NCI-H345 treated with DMSO at 0.1 percent for 48 hours (cell line): Measurements from ENCODE around the gene SLC31A1.
"Not testable (repeated sequence)": the region's sequence is repeated elsewhere in the genome, so short reads cannot be mapped to it uniquely, and the experiment has no call there.

Experiments
- DNase-seq: peaks from one replicate; lab custom pipeline; 2025; ENCODE audit not compliant: unreplicated experiment; lab: John Stamatoyannopoulos, UW

Gene SLC31A1

DNA sequence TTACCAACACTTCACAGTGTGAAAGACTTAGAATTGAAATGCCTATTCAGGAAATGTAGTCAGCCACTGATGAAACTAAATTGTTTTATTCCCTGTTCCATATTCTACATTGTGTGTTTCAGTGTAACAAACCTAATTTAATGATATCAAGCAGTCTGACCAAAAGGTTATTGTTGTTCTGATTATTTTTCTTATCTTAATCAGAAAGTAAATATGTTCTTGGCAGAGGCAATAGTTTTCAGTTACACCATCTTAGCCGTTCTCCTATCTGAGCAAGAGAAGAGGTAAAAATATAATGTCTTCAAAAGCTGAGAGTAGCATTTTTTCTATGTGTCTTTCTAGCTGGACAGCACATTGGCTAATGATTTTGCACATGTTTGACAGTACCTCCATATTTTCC, 36.9 kb downstream of the SLC31A1 start:
- no peak for DNase-seq

DNA sequence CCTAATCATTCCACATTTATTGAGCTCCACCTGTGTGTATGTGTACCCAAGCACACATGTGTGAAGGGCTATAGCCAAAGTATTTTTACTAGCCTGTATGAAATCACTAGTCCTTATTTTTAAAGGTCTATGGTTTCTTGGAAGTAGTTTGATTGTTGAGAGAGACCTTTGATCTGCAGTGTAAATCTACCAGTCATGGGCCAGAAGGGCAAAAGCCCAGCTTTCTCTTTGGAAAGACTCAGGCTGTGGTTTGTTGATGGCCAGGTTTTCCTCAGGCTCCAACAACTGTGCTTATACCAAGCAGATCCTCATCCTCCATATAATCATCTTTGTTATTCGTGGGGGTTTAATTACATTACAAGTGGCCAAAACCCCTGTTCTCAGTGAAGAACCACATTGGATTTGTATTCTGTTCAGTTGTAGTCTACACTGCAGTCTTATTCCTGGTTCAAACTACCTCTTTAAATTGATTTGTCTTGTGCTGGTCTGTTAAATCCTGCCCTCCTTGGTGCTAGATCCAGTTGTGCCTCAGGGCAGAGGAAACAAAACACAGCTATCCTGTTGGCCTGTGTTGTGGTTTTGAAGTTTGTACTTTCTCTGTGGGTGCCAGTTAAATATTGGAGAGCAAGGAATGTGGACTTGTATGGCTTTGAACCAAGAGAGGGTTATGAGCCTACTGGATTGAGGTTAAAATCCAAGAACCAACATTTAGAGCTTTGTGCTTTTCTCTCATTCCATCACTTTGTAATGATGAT, 40.8 kb downstream of the SLC31A1 start:
- DNase-seq = no peak

DNA sequence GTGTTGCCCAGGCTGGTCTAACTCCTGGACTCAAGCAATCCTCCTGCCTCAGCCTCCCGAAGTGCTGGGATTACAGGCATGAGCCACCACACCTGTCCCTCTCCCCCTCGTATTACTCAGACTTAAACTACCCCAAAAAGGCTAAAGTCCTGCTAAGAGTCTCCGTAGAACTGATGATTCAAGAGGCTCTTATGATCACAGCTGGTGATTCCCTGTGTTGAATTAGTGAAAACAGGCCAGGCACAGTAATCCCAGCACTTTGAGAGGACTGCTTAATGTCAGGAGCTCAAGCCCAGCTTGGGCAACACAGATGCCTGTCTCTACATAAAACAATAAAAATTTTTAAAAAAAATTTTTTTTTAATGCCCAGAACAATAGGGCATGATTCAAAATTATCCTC, 44.8 kb downstream of the SLC31A1 start:
- DNase-seq = no peak

DNA sequence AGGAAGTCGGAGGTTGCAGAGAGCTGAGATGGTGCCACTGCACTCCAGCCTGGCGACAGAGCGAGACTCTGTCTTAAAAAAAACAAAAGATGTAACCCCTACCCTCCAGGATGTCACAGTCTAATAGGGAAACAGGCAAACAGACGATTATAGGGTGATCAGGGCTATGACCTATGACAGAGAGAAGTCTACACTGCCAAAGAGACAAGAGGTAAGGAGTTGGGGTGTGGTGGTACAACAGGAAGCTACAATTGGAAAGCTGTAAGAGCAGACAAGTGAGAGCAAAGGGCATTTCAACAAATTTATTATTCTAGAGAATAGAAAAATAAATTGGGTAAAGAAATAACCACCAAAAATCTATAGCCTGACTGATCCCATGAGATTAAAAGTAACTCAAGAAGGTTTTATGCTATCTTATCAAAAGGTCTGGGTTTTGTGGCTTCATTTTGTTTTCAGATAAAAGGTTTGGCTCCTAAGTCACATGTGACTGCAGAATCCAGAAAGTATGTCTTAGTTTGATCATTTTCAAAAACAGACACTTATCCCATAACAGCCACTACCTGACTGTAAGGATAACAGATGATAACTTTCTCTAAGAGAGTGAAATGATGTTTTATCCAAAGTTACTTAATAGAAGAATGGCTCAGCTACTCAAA, 46.7 kb downstream of the SLC31A1 start:
- DNase-seq = no peak

DNA sequence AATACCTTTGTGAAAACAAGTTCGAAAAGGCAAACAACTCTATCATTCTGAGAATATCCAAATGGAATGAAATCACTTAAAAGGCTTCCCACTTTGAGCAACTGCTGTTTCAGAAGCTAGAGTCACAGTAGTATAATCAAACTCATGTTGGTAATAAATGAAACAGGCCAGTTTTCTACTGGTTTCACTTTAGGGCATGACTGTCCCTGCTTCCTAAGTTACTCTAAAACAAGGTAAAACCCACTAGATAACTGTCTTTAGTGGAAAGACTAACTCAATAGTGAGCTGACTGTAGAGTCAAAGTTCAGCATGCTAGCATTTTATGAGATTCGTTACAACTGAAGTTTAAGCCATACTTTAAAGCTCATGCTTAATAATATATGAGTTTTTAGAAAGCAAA, 48.0 kb downstream of the SLC31A1 start:
- DNase-seq = no peak

DNA sequence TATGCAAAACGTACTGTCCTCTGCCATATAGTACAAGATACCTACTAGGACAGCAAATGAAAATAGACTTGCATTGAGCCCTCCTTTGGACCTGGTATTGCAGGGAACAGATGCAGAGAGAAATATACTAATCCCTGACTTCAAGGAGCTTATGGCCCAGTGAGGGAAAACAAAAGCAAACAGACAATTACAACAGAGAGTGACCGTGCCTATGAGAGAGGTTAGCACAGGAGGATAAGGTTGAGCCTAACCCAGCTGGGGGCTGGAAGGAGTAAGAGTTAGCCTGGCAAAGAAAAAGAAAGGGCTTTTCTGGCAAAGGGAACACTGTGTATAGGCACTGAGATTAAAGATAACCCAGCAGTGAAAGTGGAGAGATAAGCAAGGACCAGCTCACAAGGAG, 48.5 kb downstream of the SLC31A1 start:
- DNase-seq = no peak

DNA sequence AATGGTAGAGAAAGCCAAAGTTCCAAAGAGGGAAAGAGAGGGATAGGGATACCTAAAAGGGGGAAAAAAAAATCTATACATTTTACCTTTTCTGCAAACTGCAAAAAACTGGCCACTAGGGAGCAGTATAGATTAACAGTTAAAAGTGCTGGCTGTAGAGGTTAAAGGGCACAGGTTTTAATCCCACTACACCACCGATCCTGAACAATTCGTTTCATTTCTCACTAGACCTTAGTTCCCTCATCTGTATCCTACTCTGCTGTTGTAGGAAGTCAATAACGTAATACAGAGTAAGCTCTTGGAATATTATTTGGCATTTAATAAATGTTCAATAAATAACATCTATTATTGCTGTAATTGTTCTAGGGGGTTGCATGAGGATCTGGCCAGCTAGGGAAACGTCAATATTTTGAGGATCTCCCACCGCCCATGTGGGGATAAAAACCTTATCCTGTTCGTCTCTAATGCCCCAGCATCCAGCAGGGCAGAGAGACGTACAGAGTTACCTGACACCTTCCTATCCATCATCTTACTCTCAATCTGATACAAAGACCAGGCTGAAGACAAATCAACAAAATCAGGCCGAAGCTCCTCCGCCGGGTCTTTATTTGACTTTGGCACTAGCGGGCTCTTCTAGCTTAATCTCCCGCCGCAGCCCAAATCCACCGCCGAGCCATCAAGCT, 53.3 kb downstream of the SLC31A1 start:
- DNase-seq = peak; percentile 48

DNA sequence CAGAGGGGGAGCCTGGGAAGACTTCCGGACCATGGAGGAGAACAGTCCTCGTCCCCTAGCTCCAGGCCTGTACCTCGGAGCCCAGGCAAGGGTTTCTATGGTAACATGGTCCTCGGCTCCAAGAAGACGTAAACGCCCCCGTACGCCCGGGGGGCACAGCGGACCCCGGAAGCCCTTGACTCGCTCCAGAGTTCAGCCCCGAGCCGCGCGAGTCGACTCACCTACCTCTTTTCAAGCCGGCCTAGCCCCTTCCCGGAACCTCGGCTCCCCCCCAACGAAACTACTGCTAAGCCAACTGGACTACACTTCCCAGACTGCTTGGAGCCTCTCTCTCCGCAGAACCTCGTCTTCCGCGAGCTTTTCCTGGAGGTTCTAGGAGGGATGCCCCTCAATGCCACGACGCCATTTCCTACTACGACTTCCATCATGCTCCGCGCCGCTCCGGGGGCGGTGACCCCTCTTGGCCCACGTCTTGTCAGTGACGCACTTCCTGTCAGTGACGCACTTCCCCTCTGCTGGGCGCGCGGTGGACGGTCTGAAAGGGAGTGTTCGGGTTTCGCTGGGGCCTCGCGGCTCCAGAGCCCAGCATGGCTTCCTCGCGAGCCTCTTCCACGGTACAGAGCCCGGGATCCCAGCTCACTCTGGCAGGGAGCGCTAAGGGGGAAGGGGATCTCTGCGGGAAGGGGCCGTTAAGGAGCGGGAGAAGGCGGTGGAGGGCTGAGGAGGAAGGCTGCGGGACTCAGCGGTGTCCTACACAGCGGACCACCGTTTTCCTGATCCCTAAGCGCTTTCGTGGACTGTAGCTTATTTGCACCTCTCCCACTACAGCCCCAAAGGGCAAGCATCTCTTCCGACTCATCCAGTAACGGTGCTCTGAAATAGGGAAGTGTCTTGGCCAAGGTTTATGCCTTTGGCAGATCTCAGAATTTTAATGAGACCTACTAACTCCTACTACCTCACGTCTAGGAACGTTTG, 54.1 kb downstream of the SLC31A1 start, which contains the start of the genes CDC26 and PRPF4:
CDC26 (minus strand) TSS at position 416 of the 975 bp plus-strand sequence. CDS start 3,065 bp downstream, outside the sequence.
PRPF4 (plus strand) TSS at position 502 of the 975 bp plus-strand sequence; CDS start at position 588, 86 bp downstream.
- peak; percentile 96 for DNase-seq

DNA sequence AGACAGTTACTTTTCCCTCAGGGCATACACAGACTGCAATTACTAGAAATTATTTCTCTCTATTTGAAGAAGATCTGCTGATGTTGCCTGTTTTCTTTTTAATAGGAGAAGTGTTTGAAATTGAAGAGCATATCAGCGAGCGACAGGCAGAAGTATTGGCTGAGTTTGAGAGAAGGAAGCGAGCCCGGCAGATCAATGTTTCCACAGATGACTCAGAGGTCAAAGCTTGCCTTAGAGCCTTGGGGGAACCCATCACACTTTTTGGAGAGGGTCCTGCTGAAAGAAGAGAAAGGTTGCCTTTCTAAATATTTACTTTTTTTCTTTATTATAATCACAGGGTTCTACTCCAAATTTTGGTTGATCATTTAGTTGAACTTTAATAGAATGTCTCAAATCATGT, 57.5 kb downstream of the SLC31A1 start:
- no peak for DNase-seq

DNA sequence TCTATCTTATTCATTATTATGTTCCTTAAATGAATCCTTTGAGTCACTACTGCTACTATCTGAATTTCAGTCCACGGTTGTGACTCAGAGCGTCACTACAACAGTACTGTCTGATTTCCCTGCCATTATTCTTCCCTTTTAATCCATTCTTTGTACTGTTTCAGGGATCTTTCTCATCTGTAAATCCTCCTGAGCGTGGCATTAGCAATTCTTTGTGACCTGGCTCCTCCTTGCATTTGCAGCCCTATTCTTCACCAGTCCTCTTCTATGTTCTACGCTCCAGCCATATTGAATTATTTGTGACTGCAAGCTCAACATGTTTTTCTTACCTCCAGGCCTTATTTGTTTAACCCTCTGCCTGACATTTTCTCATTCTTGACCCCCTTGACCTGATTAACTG, 60.0 kb downstream of the SLC31A1 start:
- DNase-seq = no peak

DNA sequence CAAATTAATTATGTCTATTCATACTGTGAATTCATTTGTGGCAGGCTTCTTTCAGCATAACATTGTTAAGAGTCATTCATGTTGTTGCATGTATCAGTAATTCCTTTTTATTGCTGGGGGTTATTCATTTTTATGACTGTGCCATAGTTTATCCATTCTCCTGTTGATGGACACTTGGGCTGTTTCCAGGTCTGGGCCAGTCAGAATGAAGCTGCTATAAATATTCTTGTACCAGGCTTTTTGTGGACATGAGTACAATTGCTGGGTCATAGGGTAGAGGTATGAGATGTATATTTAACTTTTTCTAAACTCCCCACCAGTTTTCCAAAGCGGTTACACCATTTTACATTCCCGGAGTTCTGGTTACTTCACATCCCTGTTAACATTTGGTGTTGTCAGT, 67.7 kb downstream of the SLC31A1 start:
- no peak for DNase-seq

DNA sequence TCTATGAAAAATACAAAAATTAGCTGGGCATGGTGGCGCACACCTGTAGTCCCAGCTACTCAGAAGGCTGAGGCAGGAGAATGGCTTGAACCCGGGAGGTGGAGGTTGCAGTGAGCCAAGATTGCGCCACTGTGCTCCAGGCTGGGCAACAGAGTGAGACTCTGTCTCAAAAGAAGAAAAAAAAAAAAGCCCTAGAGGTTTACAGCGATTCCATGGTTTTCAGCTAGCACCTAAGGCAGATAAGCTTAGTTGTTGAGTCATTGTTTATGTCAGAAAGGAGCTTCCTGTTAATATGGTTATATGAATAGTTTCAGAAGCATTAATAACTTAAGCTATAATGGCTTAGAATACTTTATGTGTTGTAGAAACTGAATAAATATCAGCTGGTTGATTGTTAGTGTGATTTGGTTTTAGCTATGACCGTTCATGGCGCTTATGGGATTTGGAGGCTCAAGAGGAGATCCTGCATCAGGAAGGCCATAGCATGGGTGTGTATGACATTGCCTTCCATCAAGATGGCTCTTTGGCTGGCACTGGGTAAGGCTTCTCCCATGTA, 68.8 kb downstream of the SLC31A1 start:
- DNase-seq = no peak

DNA sequence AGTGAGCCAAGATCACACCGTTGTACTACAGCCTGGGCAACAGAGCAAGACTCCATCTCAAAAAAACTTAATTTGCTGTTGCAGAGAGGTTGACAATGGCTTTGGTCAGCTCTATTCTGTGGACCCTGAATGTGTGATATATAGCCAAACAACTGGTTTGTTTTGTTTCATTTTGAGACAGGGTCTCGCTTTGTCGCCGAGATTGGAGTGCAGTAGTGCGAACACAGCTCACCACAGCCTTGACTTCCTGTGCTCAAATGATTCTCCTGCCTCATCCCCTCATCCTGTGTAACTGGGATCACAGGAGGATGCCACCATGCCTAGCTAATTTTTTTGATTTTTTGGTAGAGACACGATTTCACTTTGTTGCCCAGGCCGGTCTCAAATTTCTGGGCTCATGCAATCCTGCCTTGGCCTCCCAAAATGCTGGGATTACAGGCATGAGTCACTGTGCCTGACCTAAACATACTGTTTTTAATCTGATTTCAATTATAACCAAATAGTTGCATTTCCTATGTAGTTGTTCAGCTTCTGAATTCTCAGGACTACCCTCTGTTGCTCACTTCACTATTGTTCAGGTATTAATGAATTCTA, 72.0 kb downstream of the SLC31A1 start:
- DNase-seq = no peak

DNA sequence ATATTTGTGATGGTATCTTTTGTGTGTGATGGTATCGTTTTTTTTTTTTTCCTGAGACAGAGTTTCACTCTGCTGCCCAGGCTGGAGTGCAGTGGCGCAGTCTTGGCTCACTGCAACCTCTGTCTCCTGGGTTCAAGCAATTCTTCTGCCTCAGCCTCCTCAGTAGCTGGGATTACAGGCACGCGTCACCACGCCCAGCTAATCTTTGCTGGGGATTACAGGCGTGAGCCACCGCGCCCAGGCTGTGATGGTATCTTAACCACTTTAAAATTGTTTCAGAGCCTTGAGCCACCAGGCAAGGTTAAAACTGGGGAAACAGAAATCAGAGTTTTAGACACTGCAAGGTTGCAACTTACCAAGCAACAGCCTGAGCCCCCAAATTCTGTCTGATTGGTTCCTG, 74.9 kb downstream of the SLC31A1 start:
- not testable (repeated sequence) for DNase-seq

DNA sequence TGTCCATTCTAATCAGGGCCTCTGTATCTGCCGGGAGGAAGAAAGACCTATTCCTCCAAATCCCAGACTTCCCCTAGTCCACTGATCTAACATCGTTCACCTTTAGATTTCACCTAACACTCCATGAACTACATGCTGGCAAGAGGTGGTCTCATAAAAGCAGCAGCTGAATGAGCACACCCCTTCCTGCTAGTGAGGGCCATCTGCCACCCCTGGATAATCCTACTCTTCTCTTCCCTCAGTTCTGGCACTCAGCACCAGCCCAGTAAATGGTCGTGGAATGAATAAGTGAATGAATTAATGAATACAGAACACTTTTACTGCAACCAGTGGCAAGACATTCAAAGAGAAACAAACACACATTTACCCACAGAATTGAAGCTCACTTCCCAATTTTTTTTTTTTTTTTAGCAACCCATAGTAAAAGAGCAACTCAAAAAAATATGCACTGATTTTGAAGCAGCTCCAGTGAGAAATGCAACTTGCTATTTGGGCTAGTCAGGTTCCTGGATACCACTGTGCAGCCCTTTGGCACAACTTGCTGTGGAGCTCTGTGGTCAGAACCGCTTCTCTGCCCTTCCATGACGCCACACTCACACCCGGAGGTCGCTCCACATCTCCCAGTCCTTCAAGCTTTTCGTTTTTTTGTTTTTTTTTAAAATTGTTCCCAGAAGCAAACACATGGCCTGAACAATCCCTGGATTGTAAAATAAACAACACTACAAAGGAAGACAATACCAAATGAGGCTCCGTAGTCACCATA, 75.6 kb downstream of the SLC31A1 start:
- DNase-seq = no peak

DNA sequence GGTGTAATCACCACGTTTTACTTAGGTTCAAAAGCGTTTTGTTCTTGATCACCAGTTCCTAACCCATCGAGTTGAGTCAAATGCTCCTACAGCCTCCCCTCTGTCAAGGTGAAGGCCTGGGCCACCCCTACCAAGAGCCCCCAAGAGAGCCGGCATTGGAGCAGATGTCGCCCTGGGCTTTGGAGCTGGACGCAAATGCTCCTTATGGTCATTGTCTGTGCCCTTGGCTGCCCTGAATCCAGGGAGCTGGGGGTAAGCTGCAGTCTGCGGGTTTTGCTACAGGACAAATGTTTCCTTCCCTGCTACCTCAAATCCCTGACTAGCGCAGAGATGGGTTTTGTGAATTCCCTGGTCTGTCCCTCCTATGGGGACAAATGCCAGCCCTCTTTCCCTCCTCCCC, 77.0 kb downstream of the SLC31A1 start:
- DNase-seq = no peak

DNA sequence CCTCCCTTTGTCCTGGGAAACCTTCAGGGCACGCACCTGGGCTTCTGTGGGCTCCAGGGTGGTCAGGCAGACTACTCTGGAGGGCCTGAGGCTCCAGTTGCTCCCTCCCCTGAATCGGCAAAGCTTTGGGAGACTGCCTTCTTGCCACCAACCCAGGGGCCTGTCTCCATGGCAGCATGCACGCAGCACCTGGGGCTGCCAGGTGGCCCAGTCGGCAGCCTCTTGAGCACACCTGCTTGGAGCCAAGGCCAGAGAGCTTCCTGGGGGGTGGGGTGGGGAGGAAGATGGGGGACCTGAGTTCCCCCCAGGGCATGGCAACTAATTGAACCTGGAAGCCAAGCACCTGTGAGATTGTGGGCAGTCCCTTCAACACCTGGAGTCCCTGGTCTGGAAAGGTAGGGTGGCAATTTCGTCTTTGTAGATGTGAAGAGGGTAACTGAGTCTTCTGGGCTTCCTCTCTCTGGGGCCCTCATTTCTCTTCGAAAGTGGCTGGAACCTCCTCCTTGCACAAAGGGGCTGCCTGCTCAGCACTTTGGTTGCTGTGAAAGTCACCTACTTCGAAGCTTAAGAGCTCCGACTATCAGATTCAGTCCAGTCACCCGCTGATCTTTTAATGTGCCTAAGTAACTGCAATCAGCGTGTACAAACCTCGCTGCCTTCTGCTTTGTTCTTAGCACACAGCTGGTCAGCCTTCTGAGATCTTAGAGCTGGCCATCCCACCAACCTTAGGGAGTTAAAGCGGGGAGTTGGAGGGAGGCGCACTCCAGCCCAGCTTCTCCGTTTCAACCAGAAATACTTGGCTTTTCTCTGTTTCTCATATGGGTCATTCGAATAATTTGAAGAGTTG, 77.8 kb downstream of the SLC31A1 start:
- DNase-seq = peak; percentile 85

DNA sequence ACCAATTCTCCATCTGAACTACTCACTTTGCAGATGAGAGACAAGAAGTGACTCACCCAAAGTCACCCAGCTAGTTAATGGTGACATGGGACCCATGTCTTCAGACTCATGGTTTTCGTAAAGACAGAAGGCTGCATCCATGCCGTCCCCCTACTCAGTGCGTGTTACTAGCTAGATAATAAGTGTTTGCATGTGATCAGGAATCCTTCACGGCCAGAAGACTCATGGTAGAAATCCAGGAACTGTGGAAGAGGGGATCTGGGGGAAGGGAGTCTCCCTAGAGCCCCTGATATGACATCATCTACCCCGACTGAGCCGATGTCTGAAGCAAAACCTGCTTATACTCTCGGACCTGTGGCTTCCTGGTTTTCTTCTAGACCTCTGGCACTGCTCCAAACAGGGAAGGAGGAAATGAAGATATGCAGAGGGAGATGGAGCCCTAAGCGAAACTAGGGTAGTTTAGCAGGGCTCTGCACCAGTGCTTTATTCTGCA, 78.5 kb downstream of the SLC31A1 start:
- DNase-seq = no peak
